H4 (cell line): Measurements from ENCODE around the gene RPS6KB2. TPM values are rescaled to one million over a fixed set of nuclear protein-coding genes. Genes with fewer than 3 reads are reported as not detected.

Source experiments
- DNase-seq: peaks from one replicate; pipeline ENCODE4 v3.0.0-alpha.2; 2015; ENCODE audit warnings: low spot score
- total RNA-seq: library from RNA; depleted of rRNA; stranded (reverse); fragments of >200 nt; shearing (Covaris generic); gene quantifications from 2 replicates; pipeline ENCODE4 v1.2.3, GENCODE V29; 2014; rRNA removed

RPS6KB2 gene
- 38.1 and 51.3 TPM in 2 replicates for total RNA-seq

- DNase-seq = peak; percentile 94
Measured at GRCh38 chr11:67428052-67429001, at the start of gene RPS6KB2. Gene RPS6KB2, plus strand, starts transcription at chr11:67428494. Its CDS starts 52 bp downstream, at chr11:67428546.

- DNase-seq = no peak
Measured at GRCh38 chr11:67378544-67378943, 49.8 kb upstream of the RPS6KB2 start.

- peak; percentile 54 for DNase-seq
Measured at GRCh38 chr11:67379061-67380058, 48.9 kb upstream of the RPS6KB2 start.

- no peak for DNase-seq
Measured at GRCh38 chr11:67381244-67381972, 46.9 kb upstream of the RPS6KB2 start.

GRCh38 chr11:67382276-67383136 is 45.8 kb upstream of the RPS6KB2 start:
- peak; percentile 62 for DNase-seq

GRCh38 chr11:67384851-67385366 is 43.4 kb upstream of the RPS6KB2 start:
- peak; percentile 57 for DNase-seq

- no peak for DNase-seq
Measured at GRCh38 chr11:67387069-67387468, 41.2 kb upstream of the RPS6KB2 start.

GRCh38 chr11:67387518-67387917 is 40.8 kb upstream of the RPS6KB2 start:
- no peak for DNase-seq

GRCh38 chr11:67389477-67389876 is 38.8 kb upstream of the RPS6KB2 start:
- DNase-seq = no peak

- no peak for DNase-seq
Measured at GRCh38 chr11:67390947-67391303, 37.4 kb upstream of the RPS6KB2 start.

- peak; percentile 91 for DNase-seq
Measured at GRCh38 chr11:67391304-67392182, 36.8 kb upstream of the RPS6KB2 start, which contains the start of gene RAD9A. Gene RAD9A, plus strand, starts transcription at chr11:67391986. Its CDS starts 59 bp downstream, at chr11:67392045.

- DNase-seq = no peak
Measured at GRCh38 chr11:67392183-67392715, 36.0 kb upstream of the RPS6KB2 start.

GRCh38 chr11:67393437-67393836 is 34.9 kb upstream of the RPS6KB2 start:
- DNase-seq = no peak

GRCh38 chr11:67393990-67394389 is 34.3 kb upstream of the RPS6KB2 start:
- no peak for DNase-seq

GRCh38 chr11:67395555-67396258 is 32.6 kb upstream of the RPS6KB2 start:
- no peak for DNase-seq

- DNase-seq = no peak
Measured at GRCh38 chr11:67396259-67396581, 32.1 kb upstream of the RPS6KB2 start.

GRCh38 chr11:67396587-67397389 is 31.5 kb upstream of the RPS6KB2 start:
- no peak for DNase-seq
